ENCODE data around the gene KCNG4. TPM values are rescaled to one million over a fixed set of nuclear protein-coding genes. Genes with fewer than 3 reads are reported as not detected.

The KCNG4 gene
- total and polyA plus RNA-seq, 10 of the 15 experiments (the other 5 are each of a cell fraction or from before 2014, with no cell fraction given), result not detected

GRCh38 chr16:84195201-84196093 lies 44.4 kb downstream of the KCNG4 start:
- Histone ChIP-seq H3K27me3 (replicated peaks in 1 of 2; ENCODE audit: control insufficient read depth in 2 of 2, insufficient read depth in 2 of 2, low read length in 1 of 2) (0 out of 4 replicates have a peak, but pooled peaks cover 0 to 2% of the 10 kb centered on the region in 2 experiments), H3K27ac (ENCODE audit: control insufficient read depth, insufficient read depth) (no peak overlapping the region), H3K9ac (ENCODE audit: control insufficient read depth, insufficient read depth, low read length) (no peak overlapping the region), H3K4me3 (no peak overlapping the region), H3K79me2 (ENCODE audit: control insufficient read depth, insufficient read depth, low read length) (no peaks in the 10 kb centered on the region), H3K36me3 (ENCODE audit: control insufficient read depth in 2 of 2, insufficient read depth in 2 of 2, low read length in 1 of 2) (no peaks in the 10 kb centered on the region), H3K4me1 (ENCODE audit: control insufficient read depth, insufficient read depth, low read length) (no peaks in the 10 kb centered on the region), H2AFZ (ENCODE audit: control insufficient read depth, low read depth, low read length) (no peak overlapping the region), H3K4me2 (ENCODE audit: control insufficient read depth, insufficient read depth) (no peak overlapping the region), H4K20me1 (ENCODE audit: control insufficient read depth, insufficient read depth) (no peaks in the 10 kb centered on the region), H3K9me3 (replicated peaks; ENCODE audit: control insufficient read depth, insufficient read depth, low read length) (no peaks in the 10 kb centered on the region)
- FAIRE-seq, result no peak
- in situ Hi-C loops (cut with MboI) (no loop called here), intact Hi-C loops (cut with micrococcal nuclease; ENCODE audit: unreplicated experiment) (no loop called here)
- ChIA-PET POLR2A (no interaction called here), SMC1A (ENCODE audit: uncharacterized antibody, unreplicated experiment) (no interaction called here), CTCF (interaction anchor here (1.6 kb wide), 1 partner anchor 8 kb away, joined by 5 read pairs; the partner anchor contains the start of gene TAF1C), RAD21 (ENCODE audit: unreplicated experiment) (no interaction called here)
- DNase-seq (ENCODE audit: low read depth, low spot score), result no peak
- TF ChIP-seq CREB1 (IDR thresholded peaks at IDR 0.05; ENCODE audit: low read depth) (no peak), EZH2 (IDR thresholded peaks at IDR 0.05; ENCODE audit: borderline replicate concordance, control insufficient read depth, low read depth, low read length) (no peak), ATF2 (IDR thresholded peaks at IDR 0.05; ENCODE audit: low read length) (no peak), ZSCAN29 (IDR thresholded peaks at IDR 0.05) (no peak), NFIC (IDR thresholded peaks at IDR 0.05; ENCODE audit: low read depth, low read length) (no peak), SKIL (IDR thresholded peaks at IDR 0.05; ENCODE audit: low read depth, poor library complexity, severe bottlenecking) (no peak), BRCA1 (IDR thresholded peaks at IDR 0.05; ENCODE audit: low read depth, low read length) (no peak), NKRF (conservative IDR thresholded peaks at IDR 0.05) (no peak), CBFB (IDR thresholded peaks at IDR 0.05; ENCODE audit: low read depth) (no peak), PBX3 (IDR thresholded peaks at IDR 0.05; ENCODE audit: insufficient replicate concordance, low read depth, low read length) (no peak)
- TF ChIP-seq, protein P1, sequence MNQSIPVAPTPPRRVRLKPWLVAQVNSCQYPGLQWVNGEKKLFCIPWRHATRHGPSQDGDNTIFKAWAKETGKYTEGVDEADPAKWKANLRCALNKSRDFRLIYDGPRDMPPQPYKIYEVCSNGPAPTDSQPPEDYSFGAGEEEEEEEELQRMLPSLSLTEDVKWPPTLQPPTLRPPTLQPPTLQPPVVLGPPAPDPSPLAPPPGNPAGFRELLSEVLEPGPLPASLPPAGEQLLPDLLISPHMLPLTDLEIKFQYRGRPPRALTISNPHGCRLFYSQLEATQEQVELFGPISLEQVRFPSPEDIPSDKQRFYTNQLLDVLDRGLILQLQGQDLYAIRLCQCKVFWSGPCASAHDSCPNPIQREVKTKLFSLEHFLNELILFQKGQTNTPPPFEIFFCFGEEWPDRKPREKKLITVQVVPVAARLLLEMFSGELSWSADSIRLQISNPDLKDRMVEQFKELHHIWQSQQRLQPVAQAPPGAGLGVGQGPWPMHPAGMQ (IDR thresholded peaks at IDR 0.05; ENCODE audit: borderline replicate concordance), result no peak
- no peak for ATAC-seq
- WGBS (ENCODE audit: insufficient coverage, insufficient replicate concordance, low lambda C conversion rate, missing lambda C conversion rate), result 44% methylated on average over 32 of the region's 38 CpGs
- BruUV-seq (replicated peaks), result no TSS peak

All from GM12878 (cell line).